Stimulated activated CD4-positive, alpha-beta T cell treated with anti-CD3 and anti-CD28 coated beads, Interleukin-15, amount 100 ng/mL, for 24 hours (primary cell): Measurements from ENCODE around the gene MMP17.

ENCODE experiments used
- DNase-seq: peaks from one replicate; pipeline ENCODE4 v3.0.0-alpha.2; 2020

The MMP17 gene

GRCh38 chr12:131827961-131828534, at the start of gene MMP17:
TSS of gene MMP17 (plus strand) at chr12:131828393. CDS start at chr12:131828495, 102 bp downstream.
- peak; percentile 55 for DNase-seq

- DNase-seq: no peak
Observed at GRCh38 chr12:131779027-131779426, 49.2 kb upstream of the MMP17 start.

- DNase-seq: no peak
Observed at GRCh38 chr12:131782061-131782460, 46.1 kb upstream of the MMP17 start.

- no peak for DNase-seq
Observed at GRCh38 chr12:131783915-131784541, 44.2 kb upstream of the MMP17 start.

- DNase-seq: no peak
Observed at GRCh38 chr12:131784909-131785762, 43.1 kb upstream of the MMP17 start.

GRCh38 chr12:131785763-131786330, 42.3 kb upstream of the MMP17 start:
- DNase-seq: no peak

- no peak for DNase-seq
Observed at GRCh38 chr12:131786331-131786730, 41.9 kb upstream of the MMP17 start.

- no peak for DNase-seq
Observed at GRCh38 chr12:131787143-131787660, 41.0 kb upstream of the MMP17 start.

- no peak for DNase-seq
Observed at GRCh38 chr12:131788070-131788469, 40.1 kb upstream of the MMP17 start.

- no peak for DNase-seq
Observed at GRCh38 chr12:131789638-131790037, 38.6 kb upstream of the MMP17 start.

- DNase-seq: no peak
Observed at GRCh38 chr12:131793243-131794022, 34.8 kb upstream of the MMP17 start.

GRCh38 chr12:131794061-131794460, 34.1 kb upstream of the MMP17 start:
- no peak for DNase-seq

GRCh38 chr12:131794573-131794972, 33.6 kb upstream of the MMP17 start:
- no peak for DNase-seq

- DNase-seq: no peak
Observed at GRCh38 chr12:131795064-131795463, 33.1 kb upstream of the MMP17 start.

- DNase-seq: no peak
Observed at GRCh38 chr12:131795690-131796410, 32.3 kb upstream of the MMP17 start.

- DNase-seq: no peak
Observed at GRCh38 chr12:131796411-131796736, 31.8 kb upstream of the MMP17 start.

- DNase-seq: no peak
Observed at GRCh38 chr12:131796754-131797587, 31.2 kb upstream of the MMP17 start.

GRCh38 chr12:131797588-131797934, 30.6 kb upstream of the MMP17 start:
- DNase-seq: no peak

GRCh38 chr12:131799195-131799594, 29.0 kb upstream of the MMP17 start:
- DNase-seq: no peak

GRCh38 chr12:131799828-131800593, 28.2 kb upstream of the MMP17 start:
- DNase-seq: no peak
